ENCODE results near the gene JAM2. TPM values are rescaled to one million over a fixed set of nuclear protein-coding genes. Genes with fewer than 3 reads are reported as not detected.

JAM2 gene
- total RNA-seq, 2 donors from 2014 or later: 0.33 to 3.4 TPM

DNA sequence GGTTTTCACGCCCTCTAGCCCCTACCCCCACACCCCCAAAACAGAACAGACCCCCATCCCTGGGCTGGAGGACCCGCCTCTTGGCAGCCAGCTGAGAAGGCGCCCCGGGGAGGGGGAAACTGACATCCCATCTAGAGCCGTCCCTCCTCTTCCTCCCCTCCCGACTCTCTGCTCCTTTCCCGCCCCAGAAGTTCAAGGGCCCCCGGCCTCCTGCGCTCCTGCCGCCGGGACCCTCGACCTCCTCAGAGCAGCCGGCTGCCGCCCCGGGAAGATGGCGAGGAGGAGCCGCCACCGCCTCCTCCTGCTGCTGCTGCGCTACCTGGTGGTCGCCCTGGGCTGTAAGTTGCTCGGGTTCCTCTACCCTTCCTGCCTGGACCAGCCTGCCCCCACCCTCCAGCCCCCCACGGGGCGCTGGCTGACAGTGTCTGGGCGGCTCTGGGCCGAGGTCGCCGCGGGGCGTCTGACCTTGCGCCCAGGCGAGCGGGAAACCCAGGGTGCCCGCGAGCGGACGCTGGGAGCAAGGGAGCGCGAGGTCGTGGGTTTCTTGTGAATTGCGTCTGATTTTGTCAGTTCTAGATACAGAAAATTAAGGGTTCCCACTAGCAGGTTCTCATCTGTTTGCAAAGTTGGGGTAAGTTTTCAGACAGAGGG lies 618 bp downstream of the JAM2 start:
- peak overlapping the region in 2 of 4 donors; percentile 8 to 12 for H3K27ac ChIP-seq
- TF ChIP-seq, protein P1, sequence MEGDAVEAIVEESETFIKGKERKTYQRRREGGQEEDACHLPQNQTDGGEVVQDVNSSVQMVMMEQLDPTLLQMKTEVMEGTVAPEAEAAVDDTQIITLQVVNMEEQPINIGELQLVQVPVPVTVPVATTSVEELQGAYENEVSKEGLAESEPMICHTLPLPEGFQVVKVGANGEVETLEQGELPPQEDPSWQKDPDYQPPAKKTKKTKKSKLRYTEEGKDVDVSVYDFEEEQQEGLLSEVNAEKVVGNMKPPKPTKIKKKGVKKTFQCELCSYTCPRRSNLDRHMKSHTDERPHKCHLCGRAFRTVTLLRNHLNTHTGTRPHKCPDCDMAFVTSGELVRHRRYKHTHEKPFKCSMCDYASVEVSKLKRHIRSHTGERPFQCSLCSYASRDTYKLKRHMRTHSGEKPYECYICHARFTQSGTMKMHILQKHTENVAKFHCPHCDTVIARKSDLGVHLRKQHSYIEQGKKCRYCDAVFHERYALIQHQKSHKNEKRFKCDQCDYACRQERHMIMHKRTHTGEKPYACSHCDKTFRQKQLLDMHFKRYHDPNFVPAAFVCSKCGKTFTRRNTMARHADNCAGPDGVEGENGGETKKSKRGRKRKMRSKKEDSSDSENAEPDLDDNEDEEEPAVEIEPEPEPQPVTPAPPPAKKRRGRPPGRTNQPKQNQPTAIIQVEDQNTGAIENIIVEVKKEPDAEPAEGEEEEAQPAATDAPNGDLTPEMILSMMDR (IDR thresholded peaks at IDR 0.05): peak in 1 of 7 experiments; percentile 14
- no peak for TF ChIP-seq POLR2A (IDR thresholded peaks at IDR 0.05)
- intact Hi-C loops (cut with DNase I): no loop called here
- ATAC-seq (peak; percentile 37), DNase-seq (peak; percentile 15 to 20 (median 18))
- peaks cover 18% of the 10 kb centered on the region for H3K4me1 ChIP-seq
- H3K9me3 ChIP-seq: no peaks in the 10 kb centered on the region
- no peaks in the 10 kb centered on the region for H3K27me3 ChIP-seq
- H3K4me3 ChIP-seq: peak overlapping the region; percentile 15 to 26
- no peaks in the 10 kb centered on the region for H3K36me3 ChIP-seq (replicated peaks in 1 of 2; ENCODE audit: insufficient read depth in 1 of 2, low read depth in 2 of 2)
- WGBS, 2 donors: 0 to 1% methylated on average over 8 to 39 of the region's 40 CpGs

DNA sequence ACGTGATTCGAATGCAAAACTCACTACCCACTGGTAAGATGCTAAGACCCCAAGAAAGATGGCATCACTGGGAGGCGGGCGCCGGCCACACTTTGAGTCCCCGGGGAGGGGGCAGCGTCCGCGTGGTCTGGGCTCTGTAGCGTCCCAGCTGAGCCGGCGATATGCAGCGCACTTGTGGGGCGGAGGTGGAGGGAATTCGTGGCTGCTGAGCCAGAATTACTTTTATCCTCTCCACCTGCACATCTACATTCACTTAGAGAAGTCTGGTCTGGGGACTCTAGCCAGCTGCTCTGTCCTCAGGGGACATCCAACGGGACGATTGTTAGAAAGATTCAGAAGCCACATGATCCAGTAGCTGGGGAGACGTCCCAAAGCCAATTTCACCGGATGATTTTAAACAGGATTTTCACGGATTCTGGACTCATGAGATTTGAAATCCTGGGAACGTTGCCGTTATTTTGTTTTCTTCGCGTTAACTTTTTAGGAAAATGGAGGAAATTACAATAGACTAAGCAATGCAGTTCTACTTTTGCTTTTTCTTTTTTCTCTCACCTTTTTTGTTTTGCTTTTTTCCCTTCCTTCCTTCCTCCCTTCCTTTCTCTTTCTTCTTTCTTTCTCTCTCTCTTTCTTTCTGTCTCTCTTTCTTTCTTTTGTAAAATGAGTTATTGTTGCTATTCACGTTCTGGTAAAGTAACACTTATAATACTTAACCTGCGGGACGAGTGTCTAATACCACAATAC lies 1.3 kb downstream of the JAM2 start:
- Histone ChIP-seq H3K4me1 (peaks cover 18% of the 10 kb centered on the region), H3K27me3 (no peaks in the 10 kb centered on the region), H3K36me3 (replicated peaks in 1 of 2; ENCODE audit: insufficient read depth in 1 of 2, low read depth in 2 of 2) (no peaks in the 10 kb centered on the region), H3K4me3 (no peak overlapping the region), H3K9me3 (no peaks in the 10 kb centered on the region), H3K27ac (peak overlapping the region in 1 of 4 donors; percentile 12)
- TF ChIP-seq, protein P1 (IDR thresholded peaks at IDR 0.05): no peak
- no peak for TF ChIP-seq POLR2A (IDR thresholded peaks at IDR 0.05)
- intact Hi-C loops (cut with DNase I): no loop called here
- peak; percentile 35 for ATAC-seq
- DNase-seq: peak in 2 of 4 donors; percentile 15 to 21
- 8 to 10% methylated on average over 27 of the region's 27 CpGs for WGBS, 2 donors

GRCh38 chr21:25640943-25641292 lies 1.9 kb downstream of the JAM2 start:
- DNase-seq: no peak
- no peak for ATAC-seq
- no peaks in the 10 kb centered on the region for H3K9me3 ChIP-seq
- no peaks in the 10 kb centered on the region for H3K36me3 ChIP-seq (replicated peaks in 1 of 2; ENCODE audit: insufficient read depth in 1 of 2, low read depth in 2 of 2)
- TF ChIP-seq, protein P1 (IDR thresholded peaks at IDR 0.05): no peak
- TF ChIP-seq POLR2A (IDR thresholded peaks at IDR 0.05): no peak
- intact Hi-C loops (cut with DNase I): no loop called here
- peaks cover 18% of the 10 kb centered on the region for H3K4me1 ChIP-seq
- H3K4me3 ChIP-seq: no peak overlapping the region
- no peaks in the 10 kb centered on the region for H3K27me3 ChIP-seq
- H3K27ac ChIP-seq: no peak overlapping the region
- WGBS, 2 donors: 58 to 62% methylated on average over 5 of the region's 5 CpGs

DNA sequence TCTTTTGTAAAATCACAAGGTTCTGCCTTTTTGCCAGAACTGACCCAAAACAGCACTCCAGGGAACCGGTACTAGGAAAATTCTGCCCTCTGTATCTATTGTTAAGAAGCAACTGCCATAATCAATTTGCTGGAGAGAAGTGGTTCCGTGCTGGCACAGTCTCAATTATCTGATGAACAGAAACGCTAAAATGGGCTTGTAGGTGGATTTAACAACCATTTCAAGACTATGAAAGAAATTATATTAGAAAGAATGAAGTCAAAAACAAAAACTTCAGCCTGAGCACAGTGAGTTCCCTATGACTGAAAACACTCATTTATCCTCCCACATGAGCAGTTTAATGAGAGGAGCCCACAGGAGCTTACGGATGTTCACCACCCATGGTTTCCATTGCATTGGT lies 4.4 kb downstream of the JAM2 start:
- DNase-seq (no peak), ATAC-seq (no peak)
- Histone ChIP-seq H3K4me3 (no peak overlapping the region), H3K27ac (no peak overlapping the region), H3K9me3 (no peaks in the 10 kb centered on the region), H3K4me1 (peaks cover 17% of the 10 kb centered on the region), H3K27me3 (no peaks in the 10 kb centered on the region), H3K36me3 (replicated peaks in 1 of 2; ENCODE audit: insufficient read depth in 1 of 2, low read depth in 2 of 2) (no peaks in the 10 kb centered on the region)
- WGBS, 2 donors: 67 to 73% methylated on average over 4 of the region's 4 CpGs
- intact Hi-C loops (cut with DNase I): no loop called here
- no peak for TF ChIP-seq POLR2A (IDR thresholded peaks at IDR 0.05)
- TF ChIP-seq, protein P1 (IDR thresholded peaks at IDR 0.05): no peak
